ENCODE measurements around the gene TIMD4. TPM values are rescaled to one million over a fixed set of nuclear protein-coding genes. Genes with fewer than 3 reads are reported as not detected.

TIMD4 gene
- total and polyA plus RNA-seq, 9 donors: 0.07 to 0.67 TPM; not detected in 7

DNA sequence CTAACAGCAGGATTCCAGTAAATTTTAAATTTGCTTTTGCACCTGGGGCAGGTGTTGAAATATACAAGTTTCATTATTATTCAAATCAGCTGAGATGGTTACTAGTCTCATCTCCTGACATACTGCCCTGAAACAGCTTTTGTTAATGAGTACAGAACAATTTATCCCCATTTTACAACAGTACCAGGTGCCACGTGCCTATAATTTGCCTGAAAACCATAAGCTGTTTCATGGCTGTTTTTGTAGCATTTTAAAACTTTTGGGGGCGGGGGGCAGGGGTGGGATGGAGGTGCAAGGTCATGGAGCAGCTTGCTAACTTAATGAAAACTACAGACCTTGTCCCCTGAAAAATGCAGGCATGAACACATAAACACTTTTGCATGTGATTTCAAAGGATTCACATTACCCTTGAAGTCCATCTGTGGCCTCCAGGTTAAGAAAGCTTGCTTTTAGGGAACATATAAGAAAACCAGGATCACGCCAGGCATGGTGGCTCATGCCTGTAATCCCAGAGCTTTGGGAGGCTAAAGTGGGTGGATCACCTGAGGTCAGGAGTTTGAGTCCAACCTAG lies 42.1 kb downstream of the TIMD4 start:
- 75 to 90% (median 82%) methylated on average over 3 of the region's 3 CpGs for WGBS, 3 donors
- Histone ChIP-seq H3K27me3 (no peaks in the 10 kb centered on the region), H3K9me3 (no peaks in the 10 kb centered on the region), H3K36me3 (no peaks in the 10 kb centered on the region), H3K4me1 (ENCODE audit: insufficient read depth) (no peaks in the 10 kb centered on the region), H3K4me3 (no peak overlapping the region), H3K27ac (no peak overlapping the region)
- TF ChIP-seq, protein P1, sequence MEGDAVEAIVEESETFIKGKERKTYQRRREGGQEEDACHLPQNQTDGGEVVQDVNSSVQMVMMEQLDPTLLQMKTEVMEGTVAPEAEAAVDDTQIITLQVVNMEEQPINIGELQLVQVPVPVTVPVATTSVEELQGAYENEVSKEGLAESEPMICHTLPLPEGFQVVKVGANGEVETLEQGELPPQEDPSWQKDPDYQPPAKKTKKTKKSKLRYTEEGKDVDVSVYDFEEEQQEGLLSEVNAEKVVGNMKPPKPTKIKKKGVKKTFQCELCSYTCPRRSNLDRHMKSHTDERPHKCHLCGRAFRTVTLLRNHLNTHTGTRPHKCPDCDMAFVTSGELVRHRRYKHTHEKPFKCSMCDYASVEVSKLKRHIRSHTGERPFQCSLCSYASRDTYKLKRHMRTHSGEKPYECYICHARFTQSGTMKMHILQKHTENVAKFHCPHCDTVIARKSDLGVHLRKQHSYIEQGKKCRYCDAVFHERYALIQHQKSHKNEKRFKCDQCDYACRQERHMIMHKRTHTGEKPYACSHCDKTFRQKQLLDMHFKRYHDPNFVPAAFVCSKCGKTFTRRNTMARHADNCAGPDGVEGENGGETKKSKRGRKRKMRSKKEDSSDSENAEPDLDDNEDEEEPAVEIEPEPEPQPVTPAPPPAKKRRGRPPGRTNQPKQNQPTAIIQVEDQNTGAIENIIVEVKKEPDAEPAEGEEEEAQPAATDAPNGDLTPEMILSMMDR (IDR thresholded peaks at IDR 0.05): no peak
- TF ChIP-seq POLR2A (IDR thresholded peaks at IDR 0.05) (no peak), EP300 (IDR thresholded peaks at IDR 0.05) (no peak)
- intact Hi-C loops (cut with DNase I): no loop called here
- DNase-seq: no peak

DNA sequence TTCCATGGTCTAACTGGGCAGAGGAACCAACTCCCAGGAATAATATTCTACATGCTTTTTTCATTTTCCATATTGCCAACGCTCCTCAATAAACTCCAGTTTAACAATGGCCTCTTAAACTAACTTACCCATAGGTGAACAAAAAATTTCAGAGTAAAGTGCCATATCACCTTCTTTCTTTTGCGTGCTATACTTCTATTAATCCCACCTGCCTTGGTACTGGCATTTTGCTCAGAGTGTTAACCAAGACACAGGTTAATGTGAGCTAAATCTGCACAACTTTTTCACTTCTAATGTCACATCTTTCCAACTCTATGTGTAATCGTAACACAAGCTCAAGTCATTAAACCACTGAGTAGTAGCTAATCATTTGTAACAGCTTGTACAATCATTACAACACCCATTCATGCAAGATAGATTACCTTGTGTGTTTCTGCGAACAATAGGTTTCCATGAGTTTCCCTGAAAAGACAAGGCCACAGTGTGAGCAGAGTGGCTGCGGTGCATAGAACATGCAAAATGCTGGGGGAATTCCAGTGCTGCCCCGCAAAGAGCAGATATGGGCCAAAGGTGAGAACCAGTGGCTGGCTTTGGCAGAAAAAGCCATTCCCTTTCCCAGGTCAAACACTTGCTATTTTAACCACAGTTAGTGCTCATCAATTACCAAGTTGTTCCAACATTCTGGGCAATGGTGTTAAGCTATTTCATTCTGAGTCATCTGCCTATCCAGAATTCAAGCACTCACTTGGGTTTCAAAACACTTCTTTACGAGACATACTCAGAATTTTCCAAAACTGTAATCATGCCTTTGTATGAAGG lies 42.8 kb downstream of the TIMD4 start:
- WGBS, 3 donors: 79 to 84% (median 80%) methylated on average over 7 of the region's 7 CpGs
- TF ChIP-seq POLR2A (IDR thresholded peaks at IDR 0.05): no peak
- TF ChIP-seq, protein P1 (IDR thresholded peaks at IDR 0.05): no peak
- no peak for TF ChIP-seq EP300 (IDR thresholded peaks at IDR 0.05)
- no peak for DNase-seq
- no peak overlapping the region for H3K27ac ChIP-seq
- intact Hi-C loops (cut with DNase I): no loop called here
- H3K9me3 ChIP-seq: no peaks in the 10 kb centered on the region
- H3K4me1 ChIP-seq (ENCODE audit: insufficient read depth): no peaks in the 10 kb centered on the region
- H3K27me3 ChIP-seq: no peaks in the 10 kb centered on the region
- H3K36me3 ChIP-seq: no peaks in the 10 kb centered on the region
- H3K4me3 ChIP-seq: no peak overlapping the region

DNA sequence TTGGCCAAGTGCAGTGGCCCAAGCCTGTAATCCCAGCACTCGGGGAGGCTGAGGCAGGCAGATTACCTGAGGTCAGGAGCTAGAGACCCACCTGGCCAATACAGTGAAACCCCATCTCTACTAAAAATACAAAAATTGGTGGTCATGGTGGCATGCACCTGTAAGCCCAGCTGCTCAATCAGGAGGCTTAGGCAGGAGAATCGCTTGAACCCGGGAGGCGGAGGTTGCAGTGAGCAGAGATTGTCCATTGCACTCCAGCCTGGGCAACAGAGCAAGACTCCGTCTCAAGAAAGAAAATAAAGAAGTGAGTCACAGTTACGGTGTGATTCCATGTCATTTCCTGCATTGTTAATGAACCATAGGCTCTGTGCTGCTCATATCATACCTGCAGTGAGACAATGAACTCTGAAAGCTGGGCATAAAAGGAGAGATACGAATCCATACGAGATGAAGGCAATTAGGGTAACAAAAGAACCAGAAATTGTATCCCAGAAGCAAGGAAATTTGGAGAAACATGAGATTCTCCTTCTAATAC lies 44.6 kb downstream of the TIMD4 start:
- DNase-seq: no peak
- Histone ChIP-seq H3K36me3 (no peaks in the 10 kb centered on the region), H3K27me3 (no peaks in the 10 kb centered on the region), H3K4me1 (ENCODE audit: insufficient read depth) (no peaks in the 10 kb centered on the region), H3K9me3 (no peaks in the 10 kb centered on the region), H3K4me3 (no peak overlapping the region), H3K27ac (no peak overlapping the region)
- 89 to 90% (median 89%) methylated on average over 8 of the region's 8 CpGs for WGBS, 3 donors
- intact Hi-C loops (cut with DNase I): no loop called here
- no peak for TF ChIP-seq POLR2A (IDR thresholded peaks at IDR 0.05)
- TF ChIP-seq EP300 (IDR thresholded peaks at IDR 0.05): no peak
- TF ChIP-seq, protein P1 (IDR thresholded peaks at IDR 0.05): no peak

DNA sequence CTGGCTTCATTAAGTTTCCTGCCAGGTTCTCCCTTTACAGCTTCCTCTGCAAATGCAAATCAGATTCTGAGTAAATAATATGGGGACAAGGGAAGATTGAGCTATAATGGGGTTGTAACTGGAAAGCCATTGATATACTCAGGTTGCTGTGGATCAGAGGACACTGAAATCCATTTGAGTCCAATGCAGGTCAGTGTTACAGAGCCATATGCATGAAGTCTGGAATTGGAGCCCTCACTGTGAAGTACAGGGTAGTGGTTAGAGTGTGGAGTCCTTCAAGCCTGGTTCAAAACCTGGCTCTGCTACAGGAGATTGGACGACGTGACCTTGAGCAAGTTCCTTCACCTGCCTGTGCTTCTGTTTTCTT lies 48.7 kb downstream of the TIMD4 start:
- H3K36me3 ChIP-seq: no peaks in the 10 kb centered on the region
- no peak overlapping the region for H3K27ac ChIP-seq
- intact Hi-C loops (cut with DNase I): no loop called here
- H3K4me1 ChIP-seq (ENCODE audit: insufficient read depth): no peaks in the 10 kb centered on the region
- TF ChIP-seq POLR2A (IDR thresholded peaks at IDR 0.05) (no peak), EP300 (IDR thresholded peaks at IDR 0.05) (no peak)
- TF ChIP-seq, protein P1 (IDR thresholded peaks at IDR 0.05): no peak
- H3K4me3 ChIP-seq: no peak overlapping the region
- whole genome bisulfite sequencing, 3 donors: 53 to 74% (median 67%) methylated on average over 2 of the region's 2 CpGs
- DNase-seq: no peak
- no peaks in the 10 kb centered on the region for H3K9me3 ChIP-seq
- no peaks in the 10 kb centered on the region for H3K27me3 ChIP-seq

All from ovary (tissue), 9 donors.